ENCODE results near the gene LGALS12. TPM values are rescaled to one million over a fixed set of nuclear protein-coding genes. Genes with fewer than 3 reads are reported as not detected.

Gene LGALS12
- total RNA-seq, 4 donors from 2014 or later: 30.2 to 230 (median 71.0) TPM

DNA sequence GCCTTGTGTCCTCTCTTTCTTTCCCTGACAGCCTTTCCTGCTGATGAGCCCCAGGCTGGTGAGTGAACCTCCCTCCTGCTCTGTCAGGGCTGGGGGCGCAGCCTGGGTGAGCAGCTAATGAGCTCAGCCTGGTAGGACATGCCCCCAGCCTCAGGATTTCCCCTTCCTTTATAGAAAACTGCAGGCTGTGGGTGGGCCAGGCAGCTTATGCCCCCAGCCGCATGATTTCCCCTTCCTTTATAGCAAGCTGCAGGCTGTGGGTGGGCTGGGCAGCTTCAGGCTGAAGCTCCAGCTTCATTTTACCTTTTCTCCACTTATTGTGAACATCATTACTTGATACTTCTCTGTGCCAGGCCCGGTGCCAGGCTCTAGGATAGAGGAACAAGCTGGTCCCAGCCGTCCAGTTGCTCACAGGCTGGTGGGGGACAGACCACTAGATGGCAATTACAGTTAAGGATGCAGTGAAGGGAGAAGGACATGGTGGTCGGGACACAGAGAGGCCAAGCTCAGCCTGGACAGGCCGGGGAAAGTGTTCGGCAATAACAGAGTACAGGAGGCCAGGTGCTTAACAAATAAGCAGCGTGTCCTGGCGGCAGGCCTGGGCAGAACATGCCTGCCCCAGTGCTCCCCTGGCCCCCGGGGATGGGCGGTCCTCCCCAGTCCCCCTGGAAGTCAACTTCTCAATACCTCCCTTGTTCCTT, 5.3 kb downstream of the LGALS12 start:
- TF ChIP-seq, protein P1, sequence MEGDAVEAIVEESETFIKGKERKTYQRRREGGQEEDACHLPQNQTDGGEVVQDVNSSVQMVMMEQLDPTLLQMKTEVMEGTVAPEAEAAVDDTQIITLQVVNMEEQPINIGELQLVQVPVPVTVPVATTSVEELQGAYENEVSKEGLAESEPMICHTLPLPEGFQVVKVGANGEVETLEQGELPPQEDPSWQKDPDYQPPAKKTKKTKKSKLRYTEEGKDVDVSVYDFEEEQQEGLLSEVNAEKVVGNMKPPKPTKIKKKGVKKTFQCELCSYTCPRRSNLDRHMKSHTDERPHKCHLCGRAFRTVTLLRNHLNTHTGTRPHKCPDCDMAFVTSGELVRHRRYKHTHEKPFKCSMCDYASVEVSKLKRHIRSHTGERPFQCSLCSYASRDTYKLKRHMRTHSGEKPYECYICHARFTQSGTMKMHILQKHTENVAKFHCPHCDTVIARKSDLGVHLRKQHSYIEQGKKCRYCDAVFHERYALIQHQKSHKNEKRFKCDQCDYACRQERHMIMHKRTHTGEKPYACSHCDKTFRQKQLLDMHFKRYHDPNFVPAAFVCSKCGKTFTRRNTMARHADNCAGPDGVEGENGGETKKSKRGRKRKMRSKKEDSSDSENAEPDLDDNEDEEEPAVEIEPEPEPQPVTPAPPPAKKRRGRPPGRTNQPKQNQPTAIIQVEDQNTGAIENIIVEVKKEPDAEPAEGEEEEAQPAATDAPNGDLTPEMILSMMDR (IDR thresholded peaks at IDR 0.05; ENCODE audit: low read depth): no peak

DNA sequence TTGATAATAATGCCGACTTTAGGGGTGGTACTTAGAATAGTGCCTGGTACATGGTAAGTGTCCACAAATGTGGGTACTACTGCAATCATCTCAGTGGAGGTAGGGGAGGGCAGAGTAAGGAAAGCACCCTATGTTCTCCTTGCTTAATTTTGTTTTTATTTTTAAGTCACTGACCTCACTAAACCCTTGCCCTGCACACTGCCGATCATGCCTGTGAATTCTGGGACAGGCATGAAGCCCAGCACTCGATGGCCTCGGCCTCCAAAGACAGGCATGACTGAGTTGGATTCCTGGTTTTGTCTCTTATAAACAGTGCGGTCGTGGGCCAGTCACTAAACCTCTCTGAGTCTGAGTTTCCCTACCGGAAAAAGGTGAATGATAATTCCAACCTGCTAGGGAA, 6.9 kb downstream of the LGALS12 start:
- TF ChIP-seq, protein P1 (IDR thresholded peaks at IDR 0.05; ENCODE audit: low read depth): no peak

DNA sequence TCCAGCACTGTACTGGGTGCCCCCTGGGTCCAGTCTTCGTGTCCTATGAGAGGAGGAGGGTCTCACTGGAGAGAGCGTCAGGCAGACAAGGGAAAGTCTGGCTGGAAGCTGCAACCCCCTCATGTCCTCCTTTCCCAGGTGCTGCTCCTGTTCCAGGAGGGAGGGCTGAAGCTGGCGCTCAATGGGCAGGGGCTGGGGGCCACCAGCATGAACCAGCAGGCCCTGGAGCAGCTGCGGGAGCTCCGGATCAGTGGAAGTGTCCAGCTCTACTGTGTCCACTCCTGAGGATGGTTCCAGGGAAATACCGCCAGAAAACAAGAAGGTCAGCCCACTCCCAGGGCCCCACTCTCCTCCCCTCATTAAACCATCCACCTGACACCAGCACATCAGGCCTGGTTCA, 10.2 kb downstream of the LGALS12 start:
- TF ChIP-seq, protein P1 (IDR thresholded peaks at IDR 0.05; ENCODE audit: low read depth): no peak

DNA sequence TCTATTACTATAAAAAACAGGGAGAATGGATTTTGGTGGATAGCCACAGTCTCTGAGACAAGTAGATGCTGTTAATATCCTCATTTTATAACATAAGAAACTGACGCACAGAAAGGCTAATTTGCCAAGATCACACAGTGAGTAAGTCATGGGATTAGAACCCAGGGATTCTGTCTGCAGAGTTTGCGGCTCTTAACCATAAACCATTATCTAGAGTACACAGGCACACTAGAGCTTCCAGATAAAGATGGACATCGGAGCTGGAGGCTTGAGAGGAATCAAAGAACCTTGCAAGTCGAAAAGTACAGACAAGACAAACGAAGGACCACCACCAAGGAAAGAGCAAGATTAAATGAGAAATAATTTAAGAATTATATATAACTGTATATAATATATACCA, 11.3 kb downstream of the LGALS12 start:
- TF ChIP-seq, protein P1 (IDR thresholded peaks at IDR 0.05; ENCODE audit: low read depth): no peak

DNA sequence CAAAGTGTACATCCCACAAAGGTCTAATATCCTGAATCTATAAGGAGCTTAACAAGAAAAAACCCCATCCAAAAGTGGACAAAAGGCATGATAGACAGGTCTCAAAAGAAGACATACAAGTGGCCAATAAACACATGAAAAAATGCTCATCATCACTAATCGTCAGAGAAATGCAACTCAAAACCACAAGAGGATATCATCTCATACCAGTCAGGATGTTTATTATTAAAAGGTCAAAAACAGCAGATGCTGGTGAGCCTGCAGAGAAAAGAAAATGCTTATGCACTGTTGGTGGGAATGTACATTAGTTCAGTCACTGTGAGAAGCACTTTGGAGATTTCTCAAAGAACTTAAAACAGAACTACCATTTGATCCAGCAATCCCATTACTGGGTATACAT, 12.7 kb downstream of the LGALS12 start:
- TF ChIP-seq, protein P1 (IDR thresholded peaks at IDR 0.05; ENCODE audit: low read depth): no peak

DNA sequence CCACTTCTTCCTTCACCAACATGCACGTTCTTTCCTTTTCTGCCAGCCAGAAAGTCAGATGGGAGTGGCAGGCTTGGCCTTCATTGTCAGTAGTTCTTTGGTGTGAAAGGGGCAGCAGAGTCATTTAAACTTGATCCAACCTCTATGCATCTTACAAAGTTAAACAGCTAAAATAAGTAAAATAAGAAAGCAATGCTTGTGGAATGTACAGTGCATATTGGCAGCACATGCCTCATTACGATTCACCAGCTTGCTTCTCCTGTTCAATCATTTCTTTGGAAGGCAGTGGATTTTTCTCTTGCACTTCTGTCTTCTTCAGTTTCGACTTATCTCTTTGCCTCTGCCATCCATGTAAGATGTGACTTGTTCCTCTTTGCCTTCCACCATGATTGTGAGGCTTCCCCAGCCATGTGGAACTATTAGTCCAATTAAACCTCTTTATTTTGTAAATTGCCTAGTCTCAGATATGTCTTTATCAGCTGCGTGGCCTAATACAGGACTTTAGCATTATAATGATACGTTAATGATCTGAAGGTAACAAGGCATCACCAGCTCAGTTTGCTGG, 14.8 kb downstream of the LGALS12 start:
- TF ChIP-seq, protein P1 (IDR thresholded peaks at IDR 0.05; ENCODE audit: low read depth): no peak

DNA sequence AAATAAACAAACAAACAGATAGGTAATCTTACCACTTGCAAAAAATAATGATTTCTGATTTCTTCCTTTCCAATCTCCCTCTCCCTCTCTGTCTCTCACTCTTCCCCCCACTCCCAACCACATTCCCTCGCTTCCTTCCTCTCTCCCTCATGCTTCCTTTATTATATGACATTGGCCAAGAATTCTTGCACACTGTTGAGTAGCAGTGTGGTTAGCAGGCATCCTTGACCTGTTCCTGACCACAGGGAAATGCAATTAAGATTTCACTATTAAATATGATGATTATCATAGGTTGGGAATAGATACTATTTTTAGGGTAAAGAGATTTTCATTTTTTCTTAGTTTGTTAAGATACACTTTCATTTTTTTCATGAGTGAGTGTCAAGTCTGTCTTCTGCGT, 16.0 kb downstream of the LGALS12 start:
- TF ChIP-seq, protein P1 (IDR thresholded peaks at IDR 0.05; ENCODE audit: low read depth): no peak
